Sigmoid colon (tissue), 7 donors: Measurements from ENCODE around the gene FUT1. TPM values are rescaled to one million over a fixed set of nuclear protein-coding genes. Genes with fewer than 3 reads are reported as not detected.

Source experiments
- DNase-seq: peaks from one replicate; pipeline ENCODE4 v3.0.0-alpha.2; 2019
- H3K27ac ChIP-seq, 4 donors: fragments of 200-600 bp; sonication (generic); one replicate each; pipeline ENCODE4 v1.5.1; 2016 to 2019; ENCODE audit warnings: mild to moderate bottlenecking in 1 of 4
- H3K27me3 ChIP-seq, 3 donors: fragments of 200-600 bp; sonication (generic); one replicate each; pipeline ENCODE4 v1.5.1; 2019; ENCODE audit warnings: mild to moderate bottlenecking in 1 of 3
- H3K36me3 ChIP-seq, 4 donors: fragments of 200-600 bp; sonication (generic); one replicate each; pipeline ENCODE4 v1.5.1; 2016 to 2019
- H3K4me1 ChIP-seq, 4 donors: fragments of 200-600 bp; sonication (generic); one replicate each; pipeline ENCODE4 v1.5.1; 2017 to 2019
- H3K4me3 ChIP-seq, 4 donors: fragments of 200-600 bp; sonication (generic); one replicate each; pipeline ENCODE4 v1.5.1; 2017 to 2019; ENCODE audit warnings: mild to moderate bottlenecking in 2 of 4, moderate library complexity in 1 of 4
- H3K9me3 ChIP-seq, 4 donors: fragments of 200-600 bp in 3 of 4; sonication (generic) in 3 of 4; one replicate each; pipeline versions ENCODE4 v1.5.1 to v1.6.1; 2013 to 2019
- EP300 ChIP-seq, 4 donors: sonication (generic); formaldehyde crosslinking; IDR thresholded peaks; one replicate each; pipeline ENCODE4 v1.6.1; 2017; ENCODE audit warnings: antibody characterized with exemption in 4 of 4
- POLR2A ChIP-seq, 2 donors: fragments of 450-650 bp; IDR thresholded peaks; one replicate each; pipeline ENCODE4 v1.6.1; 2016; ENCODE audit warnings: antibody characterized with exemption in 2 of 2, mild to moderate bottlenecking in 2 of 2, moderate library complexity in 2 of 2
- POLR2AphosphoS5 ChIP-seq, 4 donors: sonication (generic); formaldehyde crosslinking; IDR thresholded peaks; one replicate each; pipeline ENCODE4 v1.6.1; 2017; ENCODE audit warnings: antibody characterized with exemption in 4 of 4
- WGBS, 2 donors: extraction: QIAGEN DNeasy Blood & Tissue Kit; methylation state at CpG; one replicate each; pipeline ENCODE4 v1.1.7; 2013; 5-methylcytosine and 5-hydroxymethylcytosine counted together
- intact Hi-C: fragments of 100-400 bp; cut with DNase I; formaldehyde crosslinking; loops from one replicate; pipeline ENCODE4 v1.15.1; 2023
- polyA plus RNA-seq, 3 donors: library from polyadenylated mRNA; stranded (reverse); fragments of 200-250 nt; gene quantifications; one replicate each; pipeline ENCODE4 v1.2.3, GENCODE V29; 2013
- total RNA-seq, 4 donors: library from RNA; depleted of rRNA; stranded (reverse); fragments of >200 nt; gene quantifications; one replicate each; pipeline ENCODE4 v1.1.0, GENCODE V29; 2016
- TF ChIP-seq, protein P1 (sequence below), 4 experiments: fragments of 450-650 bp in 3 of 4; fragments of 200-600 bp in 1 of 4; IDR thresholded peaks; one replicate each; pipeline ENCODE4 v1.5.1; 2016 to 2019; ENCODE audit warnings: antibody characterized with exemption in 4 of 4, mild to moderate bottlenecking in 3 of 4, moderate library complexity in 2 of 4
- donor health status: healthy with polysubstance abuse.
- donor health status: Bipolar disorder and iron deficiency.
- donor health status: healthy.

The FUT1 gene
- total and polyA plus RNA-seq, 7 donors = under 0.01 to 0.80 (median 0.49) TPM; not detected in 2

GRCh38 chr19:48755084-48755641, 2.7 kb upstream of the FUT1 start, which contains the start of gene FGF21:
FGF21 (plus strand) TSS chr19:48755524; CDS start chr19:48756237, 713 bp downstream.
- 71 to 86% methylated on average over 4 of the region's 4 CpGs for WGBS, 2 donors
- Histone ChIP-seq H3K4me3 (no peak within 1 kb of the TSS), H3K36me3 (no peaks in the 10 kb centered on the region), H3K27ac (no peak within 1 kb of the TSS), H3K27me3 (peaks cover 18 to 35% (median 32%) of the 10 kb centered on the region in 3 donors), H3K4me1 (peaks cover 0 to 15% (median 13%) of the 10 kb centered on the region in 4 donors), H3K9me3 (no peaks in the 10 kb centered on the region)
- TF ChIP-seq POLR2AphosphoS5 (IDR thresholded peaks at IDR 0.05) (no peak), POLR2A (IDR thresholded peaks at IDR 0.05) (no peak), EP300 (IDR thresholded peaks at IDR 0.05) (no peak)
- TF ChIP-seq, protein P1, sequence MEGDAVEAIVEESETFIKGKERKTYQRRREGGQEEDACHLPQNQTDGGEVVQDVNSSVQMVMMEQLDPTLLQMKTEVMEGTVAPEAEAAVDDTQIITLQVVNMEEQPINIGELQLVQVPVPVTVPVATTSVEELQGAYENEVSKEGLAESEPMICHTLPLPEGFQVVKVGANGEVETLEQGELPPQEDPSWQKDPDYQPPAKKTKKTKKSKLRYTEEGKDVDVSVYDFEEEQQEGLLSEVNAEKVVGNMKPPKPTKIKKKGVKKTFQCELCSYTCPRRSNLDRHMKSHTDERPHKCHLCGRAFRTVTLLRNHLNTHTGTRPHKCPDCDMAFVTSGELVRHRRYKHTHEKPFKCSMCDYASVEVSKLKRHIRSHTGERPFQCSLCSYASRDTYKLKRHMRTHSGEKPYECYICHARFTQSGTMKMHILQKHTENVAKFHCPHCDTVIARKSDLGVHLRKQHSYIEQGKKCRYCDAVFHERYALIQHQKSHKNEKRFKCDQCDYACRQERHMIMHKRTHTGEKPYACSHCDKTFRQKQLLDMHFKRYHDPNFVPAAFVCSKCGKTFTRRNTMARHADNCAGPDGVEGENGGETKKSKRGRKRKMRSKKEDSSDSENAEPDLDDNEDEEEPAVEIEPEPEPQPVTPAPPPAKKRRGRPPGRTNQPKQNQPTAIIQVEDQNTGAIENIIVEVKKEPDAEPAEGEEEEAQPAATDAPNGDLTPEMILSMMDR (IDR thresholded peaks at IDR 0.05) = no peak
- intact Hi-C loops = no loop called here
- DNase-seq = no peak

DNA sequence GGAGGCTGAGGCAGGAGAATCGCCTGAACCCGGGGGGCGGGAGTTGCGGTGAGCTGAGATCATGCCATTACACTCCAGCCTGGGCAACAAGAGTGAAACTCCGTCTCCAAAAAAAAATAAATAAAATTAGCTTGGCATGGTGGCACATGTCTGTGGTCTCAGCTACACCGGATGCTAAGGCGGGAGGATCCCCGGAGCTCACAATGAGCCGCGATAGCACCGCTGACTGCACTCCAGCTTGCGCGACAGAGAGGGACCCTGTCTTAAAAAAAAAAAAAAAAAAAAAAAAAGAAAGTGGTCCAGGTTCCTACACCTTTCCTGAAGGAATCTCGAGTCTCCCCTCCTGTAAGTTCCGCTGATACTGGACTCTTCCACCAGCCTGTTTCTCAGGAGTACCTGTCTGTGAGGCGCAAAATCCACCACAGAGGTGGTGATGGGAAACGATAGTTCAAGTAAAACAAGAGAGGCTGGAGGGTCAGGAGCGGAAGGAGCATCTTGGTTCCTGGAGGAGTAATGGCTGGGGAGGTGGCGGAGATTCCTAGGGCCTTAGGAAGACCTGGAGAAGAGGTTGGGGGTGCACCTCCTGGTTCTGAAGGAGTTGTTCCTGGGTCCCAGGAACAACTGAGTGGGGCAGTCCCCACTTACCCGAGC, 471 bp downstream of the FUT1 start:
- H3K4me3 ChIP-seq = peak overlapping the region in 3 of 4 donors; percentile 5 to 34 (median 25)
- TF ChIP-seq, protein P1 (IDR thresholded peaks at IDR 0.05) = no peak
- TF ChIP-seq POLR2AphosphoS5 (IDR thresholded peaks at IDR 0.05) = no peak
- no peak for TF ChIP-seq POLR2A (IDR thresholded peaks at IDR 0.05)
- no peak for TF ChIP-seq EP300 (IDR thresholded peaks at IDR 0.05)
- no peaks in the 10 kb centered on the region for H3K9me3 ChIP-seq
- H3K36me3 ChIP-seq = no peaks in the 10 kb centered on the region
- peaks cover 0 to 15% (median 13%) of the 10 kb centered on the region in 4 donors for H3K4me1 ChIP-seq
- no peak for DNase-seq
- peaks cover 18 to 48% (median 42%) of the 10 kb centered on the region in 3 donors for H3K27me3 ChIP-seq
- 22 to 26% methylated on average over 20 of the region's 20 CpGs for WGBS, 2 donors
- intact Hi-C loops = no loop called here
- H3K27ac ChIP-seq = peak overlapping the region in 1 of 4 donors; percentile 51

DNA sequence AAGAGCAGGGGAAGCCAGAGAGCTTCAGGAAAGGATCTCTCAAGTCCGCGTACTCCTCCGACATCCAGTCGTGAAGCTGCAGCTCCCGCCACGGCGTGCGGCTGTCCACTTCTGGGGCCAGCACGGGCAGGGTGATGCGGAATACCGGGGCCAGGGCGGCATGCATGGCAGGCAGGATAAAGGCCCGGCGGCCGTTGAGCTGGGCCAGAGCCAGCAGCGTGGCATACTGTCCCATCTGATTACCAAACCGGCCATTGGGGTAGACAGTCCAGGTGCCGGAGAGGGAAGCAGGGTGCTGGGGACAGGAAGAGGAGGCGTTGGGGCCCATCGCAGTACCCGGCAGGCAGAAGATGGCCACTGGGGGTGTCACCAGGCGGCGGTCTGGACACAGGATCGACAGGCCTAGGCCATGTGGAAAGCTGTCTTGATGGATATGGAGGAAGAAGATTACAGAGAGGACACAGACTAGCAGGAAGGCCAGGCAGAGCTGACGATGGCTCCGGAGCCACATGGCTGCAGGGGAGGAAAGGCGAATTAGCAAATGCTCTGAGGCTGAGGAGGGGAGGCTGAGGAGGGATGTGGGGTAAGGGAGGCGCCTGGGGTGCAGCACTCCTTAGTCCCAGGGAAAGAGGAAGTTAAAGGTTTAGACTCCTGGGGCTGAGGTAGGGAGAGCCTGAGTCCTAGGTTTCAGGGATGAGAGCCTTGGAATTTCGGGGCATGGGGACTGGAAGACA, 1.5 kb downstream of the FUT1 start:
- no peak overlapping the region for H3K27ac ChIP-seq
- 92% methylated on average over 29 of the region's 29 CpGs for WGBS, 2 donors
- no peaks in the 10 kb centered on the region for H3K9me3 ChIP-seq
- TF ChIP-seq EP300 (IDR thresholded peaks at IDR 0.05) (no peak), POLR2AphosphoS5 (IDR thresholded peaks at IDR 0.05) (no peak), POLR2A (IDR thresholded peaks at IDR 0.05) (no peak)
- TF ChIP-seq, protein P1 (IDR thresholded peaks at IDR 0.05) = no peak
- no peak overlapping the region for H3K4me3 ChIP-seq
- DNase-seq = no peak
- intact Hi-C loops = no loop called here
- peaks cover 19 to 58% (median 52%) of the 10 kb centered on the region in 3 donors for H3K27me3 ChIP-seq
- no peaks in the 10 kb centered on the region for H3K36me3 ChIP-seq
- peaks cover 0 to 15% (median 13%) of the 10 kb centered on the region in 4 donors for H3K4me1 ChIP-seq

GRCh38 chr19:48750351-48750750, 2.1 kb downstream of the FUT1 start:
- H3K4me1 ChIP-seq = peaks cover 0 to 15% (median 13%) of the 10 kb centered on the region in 4 donors
- 95% methylated on average over 31 of the region's 31 CpGs for WGBS, 2 donors
- H3K4me3 ChIP-seq = no peak overlapping the region
- TF ChIP-seq POLR2AphosphoS5 (IDR thresholded peaks at IDR 0.05) = no peak
- no peak for TF ChIP-seq POLR2A (IDR thresholded peaks at IDR 0.05)
- TF ChIP-seq, protein P1 (IDR thresholded peaks at IDR 0.05) = no peak
- TF ChIP-seq EP300 (IDR thresholded peaks at IDR 0.05) = no peak
- H3K36me3 ChIP-seq = no peaks in the 10 kb centered on the region
- H3K9me3 ChIP-seq = no peaks in the 10 kb centered on the region
- peaks cover 25 to 64% (median 58%) of the 10 kb centered on the region in 3 donors for H3K27me3 ChIP-seq
- DNase-seq = no peak
- no peak overlapping the region for H3K27ac ChIP-seq
- intact Hi-C loops = no loop called here
